Astrocyte of the spinal cord (primary cell): Measurements from ENCODE around the gene LIN37.

ENCODE experiments used
- DNase-seq: peaks from one replicate; pipeline ENCODE4 v3.0.0; 2011; ENCODE audit warnings: low read depth, low spot score
- H3K4me3 ChIP-seq: 2 replicates; pipeline ENCODE4 v1.5.1; 2011; ENCODE audit warnings: low read depth, mild to moderate bottlenecking, low read length, moderate library complexity
- CTCF ChIP-seq: IDR thresholded peaks from 2 replicates; pipeline ENCODE4 v1.5.1; 2012; ENCODE audit warnings: low read depth, mild to moderate bottlenecking, low read length, inconsistent platforms
- in situ Hi-C: cut with HindIII; loops from 2 replicates; pipeline ENCODE4 v1.10.0; 2017; ENCODE audit warnings: low sequenced_read_pairs

The LIN37 gene

GRCh38 chr19:35729763-35730162, 18.6 kb upstream of the LIN37 start:
- in situ Hi-C loops, result no loop called here
- no peak overlapping the region for H3K4me3 ChIP-seq
- no peak for TF ChIP-seq CTCF
- DNase-seq, result no peak

DNA sequence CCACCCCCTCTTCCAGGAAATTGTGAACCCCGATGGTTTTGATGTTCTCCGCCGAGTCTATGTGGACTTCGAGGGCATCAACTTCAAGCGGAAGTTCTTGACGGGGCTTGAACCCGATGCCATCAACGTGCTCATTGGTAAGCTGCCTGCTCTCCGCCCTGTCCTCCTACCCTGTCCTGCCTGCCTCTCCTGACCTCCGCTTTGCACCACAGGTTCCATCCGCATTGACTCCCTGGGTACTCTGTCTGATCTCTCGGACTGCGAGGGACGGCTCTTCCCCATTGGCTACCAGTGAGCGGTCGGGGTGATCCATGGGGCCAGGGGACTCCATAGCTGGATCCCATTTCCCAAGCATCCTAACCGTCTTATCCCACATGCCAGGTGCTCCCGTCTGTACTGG, 18.1 kb upstream of the LIN37 start:
- no peak for DNase-seq
- TF ChIP-seq CTCF, result no peak
- H3K4me3 ChIP-seq, result no peak overlapping the region
- in situ Hi-C loops, result no loop called here

DNA sequence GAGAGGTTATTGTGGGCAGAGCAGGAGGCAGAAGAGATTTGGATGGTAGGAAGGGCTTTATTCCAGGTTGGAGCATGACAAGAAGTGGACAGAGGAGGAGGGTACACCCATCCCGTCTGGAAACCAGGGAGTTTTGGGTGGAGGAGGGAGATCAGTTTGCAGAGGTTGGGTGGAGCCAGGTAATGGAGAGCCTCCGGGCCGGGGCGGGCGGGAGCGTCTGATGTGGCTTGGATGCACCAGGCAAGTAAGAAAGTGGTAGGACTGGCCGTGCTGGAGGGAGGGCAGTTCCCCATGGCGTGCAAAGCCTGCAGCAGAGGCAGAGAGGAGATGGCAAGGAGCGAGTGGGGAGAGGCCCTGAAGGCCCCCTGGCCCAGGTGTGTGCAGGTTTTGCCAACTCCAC, 17.0 kb upstream of the LIN37 start:
- DNase-seq, result no peak
- in situ Hi-C loops, result no loop called here
- TF ChIP-seq CTCF, result no peak
- no peak overlapping the region for H3K4me3 ChIP-seq

DNA sequence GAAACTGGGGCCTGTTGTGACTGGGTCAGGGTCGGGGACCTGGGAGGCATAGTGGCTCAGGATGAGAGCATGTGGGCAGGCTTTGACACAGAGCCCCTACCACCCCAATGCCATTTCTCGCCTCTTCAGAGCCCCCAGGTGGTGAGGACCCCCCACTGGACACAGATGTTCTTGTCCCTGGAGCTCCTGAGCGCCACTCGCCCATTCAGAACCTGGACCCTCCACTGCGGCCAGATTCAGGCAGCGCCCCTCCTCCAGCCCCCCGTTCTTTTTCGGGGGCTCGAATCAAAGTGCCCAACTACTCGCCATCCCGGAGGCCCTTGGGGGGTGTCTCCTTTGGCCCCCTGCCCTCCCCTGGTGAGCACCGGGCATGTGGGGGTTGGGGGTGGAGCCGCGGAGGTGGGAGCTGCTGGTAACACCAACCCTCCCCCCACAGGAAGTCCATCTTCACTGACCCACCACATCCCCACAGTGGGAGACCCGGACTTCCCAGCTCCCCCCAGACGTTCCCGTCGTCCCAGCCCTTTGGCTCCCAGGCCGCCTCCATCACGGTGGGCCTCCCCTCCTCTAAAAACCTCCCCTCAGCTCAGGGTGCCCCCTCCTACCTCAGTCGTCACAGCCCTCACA, 16.5 kb upstream of the LIN37 start:
- in situ Hi-C loops, result no loop called here
- TF ChIP-seq CTCF, result no peak
- no peak for DNase-seq
- H3K4me3 ChIP-seq, result no peak overlapping the region

GRCh38 chr19:35732540-35733179, 15.7 kb upstream of the LIN37 start:
- in situ Hi-C loops, result no loop called here
- H3K4me3 ChIP-seq, result no peak overlapping the region
- DNase-seq, result no peak
- no peak for TF ChIP-seq CTCF

GRCh38 chr19:35733180-35734125, 14.9 kb upstream of the LIN37 start:
- DNase-seq, result no peak
- in situ Hi-C loops, result no loop called here
- no peak overlapping the region for H3K4me3 ChIP-seq
- no peak for TF ChIP-seq CTCF
